ENCODE results near the gene IL27RA.
"Not testable (repeated sequence)": the region's sequence is repeated elsewhere in the genome, so short reads cannot be mapped to it uniquely, and the experiment has no call there.

Gene IL27RA

DNA sequence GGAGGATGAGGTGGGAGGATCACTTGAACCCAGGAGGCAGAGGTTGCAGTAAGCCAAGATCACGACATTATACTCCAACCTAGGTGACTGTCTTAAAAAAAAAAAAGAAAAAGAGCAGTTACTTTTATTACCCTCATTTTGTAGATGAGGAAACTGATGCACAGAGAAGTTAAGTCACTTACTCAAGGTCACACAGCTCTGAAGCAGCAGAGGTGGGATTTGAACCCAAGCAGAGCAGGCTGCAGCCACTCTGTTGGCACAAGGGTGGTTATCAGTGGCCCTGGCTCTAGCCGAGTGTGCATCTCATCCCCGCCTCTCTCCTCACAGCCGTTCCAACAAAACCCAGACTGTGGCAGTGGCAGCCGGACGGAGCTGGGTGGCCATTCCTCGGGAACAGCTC is 7.6 kb downstream of the IL27RA start:
- TF ChIP-seq, protein P1, sequence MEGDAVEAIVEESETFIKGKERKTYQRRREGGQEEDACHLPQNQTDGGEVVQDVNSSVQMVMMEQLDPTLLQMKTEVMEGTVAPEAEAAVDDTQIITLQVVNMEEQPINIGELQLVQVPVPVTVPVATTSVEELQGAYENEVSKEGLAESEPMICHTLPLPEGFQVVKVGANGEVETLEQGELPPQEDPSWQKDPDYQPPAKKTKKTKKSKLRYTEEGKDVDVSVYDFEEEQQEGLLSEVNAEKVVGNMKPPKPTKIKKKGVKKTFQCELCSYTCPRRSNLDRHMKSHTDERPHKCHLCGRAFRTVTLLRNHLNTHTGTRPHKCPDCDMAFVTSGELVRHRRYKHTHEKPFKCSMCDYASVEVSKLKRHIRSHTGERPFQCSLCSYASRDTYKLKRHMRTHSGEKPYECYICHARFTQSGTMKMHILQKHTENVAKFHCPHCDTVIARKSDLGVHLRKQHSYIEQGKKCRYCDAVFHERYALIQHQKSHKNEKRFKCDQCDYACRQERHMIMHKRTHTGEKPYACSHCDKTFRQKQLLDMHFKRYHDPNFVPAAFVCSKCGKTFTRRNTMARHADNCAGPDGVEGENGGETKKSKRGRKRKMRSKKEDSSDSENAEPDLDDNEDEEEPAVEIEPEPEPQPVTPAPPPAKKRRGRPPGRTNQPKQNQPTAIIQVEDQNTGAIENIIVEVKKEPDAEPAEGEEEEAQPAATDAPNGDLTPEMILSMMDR (IDR thresholded peaks at IDR 0.05; ENCODE audit: extremely low read depth, missing control alignments) = no peak
- no peak for DNase-seq (ENCODE audit: low spot score)

DNA sequence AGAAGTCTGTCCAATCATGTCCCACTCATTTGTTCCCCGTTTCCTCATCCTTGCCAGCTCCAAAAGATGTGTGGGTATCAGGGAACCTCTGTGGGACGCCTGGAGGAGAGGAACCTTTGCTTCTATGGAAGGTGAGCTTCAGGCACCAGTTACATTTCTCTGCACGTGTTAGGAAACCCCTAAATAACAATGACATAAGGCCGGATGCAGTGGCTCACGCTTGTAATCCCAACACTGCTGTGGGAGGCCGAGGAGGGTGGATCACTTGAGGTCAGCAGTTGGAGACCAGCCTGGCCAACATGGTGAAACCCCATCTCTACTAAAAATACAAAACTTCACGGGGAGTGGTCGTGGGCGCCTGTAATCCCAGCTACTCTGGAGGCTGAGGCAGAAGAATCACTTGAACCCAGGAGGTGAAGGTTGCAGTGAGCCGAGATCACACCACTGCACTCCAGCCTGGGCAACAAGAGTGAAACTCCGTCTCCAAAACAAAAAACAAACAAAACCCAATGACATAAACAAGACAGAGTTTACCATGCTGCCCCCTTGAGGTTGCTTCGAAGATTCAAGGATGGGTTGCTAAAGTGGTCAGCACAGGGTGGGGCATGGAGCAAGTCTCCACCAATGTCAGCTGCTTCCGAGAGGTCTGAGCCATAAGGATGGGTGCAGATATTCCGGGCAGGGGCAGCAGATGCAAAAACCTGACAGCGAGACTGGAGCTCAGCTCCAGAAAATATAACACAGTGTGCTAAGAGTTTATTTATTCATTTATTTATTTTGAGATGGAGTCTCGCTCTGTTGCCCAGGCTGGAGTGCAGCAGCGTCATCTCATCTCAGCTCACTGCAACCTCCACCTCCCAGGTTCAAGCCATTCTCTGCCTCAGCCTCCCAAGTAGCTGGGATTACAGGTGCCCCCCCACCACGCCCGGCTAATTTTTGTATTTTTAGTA is 11.4 kb downstream of the IL27RA start:
- TF ChIP-seq, protein P1 (IDR thresholded peaks at IDR 0.05; ENCODE audit: extremely low read depth, missing control alignments) = peak; percentile 36
- peak; percentile 63 for DNase-seq (ENCODE audit: low spot score)

DNA sequence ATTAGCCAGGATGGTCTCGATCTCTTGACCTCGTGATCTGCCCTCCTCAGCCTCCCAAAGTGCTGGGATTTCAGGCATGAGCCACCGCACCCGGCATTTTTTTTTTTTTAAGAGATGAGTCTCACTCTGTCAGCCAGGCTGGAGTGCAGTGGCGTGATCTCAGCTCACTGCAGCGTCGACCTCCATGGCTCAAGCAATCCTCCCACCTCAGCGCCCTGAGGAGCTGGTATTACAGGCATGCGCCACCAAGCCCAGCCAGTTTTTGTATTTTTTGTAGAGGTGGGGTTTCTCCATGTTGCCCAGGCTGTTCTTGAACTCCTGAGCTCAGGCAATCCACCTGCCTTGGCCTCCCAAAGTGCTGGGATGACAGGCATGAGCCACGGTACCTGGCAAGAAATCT is 16.3 kb downstream of the IL27RA start:
- not testable (repeated sequence) for DNase-seq (ENCODE audit: low spot score)

DNA sequence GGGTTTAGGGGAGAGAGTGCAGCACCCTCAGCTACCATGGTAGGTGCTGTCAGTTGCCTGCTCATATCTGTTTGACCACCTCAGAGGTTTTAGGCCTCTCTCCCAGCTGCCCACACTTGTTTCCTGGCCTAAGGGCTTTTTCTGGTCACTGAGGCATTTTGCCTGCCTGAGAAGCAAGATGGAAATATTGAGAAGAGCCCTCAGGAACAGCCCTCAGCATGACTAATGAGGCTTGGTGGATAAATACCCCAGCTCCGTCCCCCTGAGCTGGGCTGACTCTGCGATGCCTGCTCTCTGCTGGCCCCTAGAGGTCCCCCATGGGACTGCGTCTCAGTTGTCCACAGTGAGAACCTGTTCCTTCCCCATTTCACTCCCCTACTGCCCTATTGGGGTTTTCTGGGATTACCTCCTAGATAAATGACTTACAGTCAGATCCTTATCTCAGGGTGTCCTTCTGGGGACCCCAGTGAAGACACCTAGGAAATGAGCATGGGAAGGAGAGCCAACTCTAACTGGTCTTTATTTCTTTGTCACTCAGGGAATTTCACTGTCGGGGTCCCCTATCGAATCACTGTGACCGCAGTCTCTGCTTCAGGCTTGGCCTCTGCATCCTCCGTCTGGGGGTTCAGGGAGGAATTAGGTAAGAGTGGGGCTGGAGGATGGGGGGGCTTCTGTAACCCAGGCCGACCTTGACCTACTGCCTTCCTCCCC is 17.0 kb downstream of the IL27RA start:
- DNase-seq (ENCODE audit: low spot score) = peak; percentile 74
- TF ChIP-seq, protein P1 (IDR thresholded peaks at IDR 0.05; ENCODE audit: extremely low read depth, missing control alignments) = peak; percentile 90

DNA sequence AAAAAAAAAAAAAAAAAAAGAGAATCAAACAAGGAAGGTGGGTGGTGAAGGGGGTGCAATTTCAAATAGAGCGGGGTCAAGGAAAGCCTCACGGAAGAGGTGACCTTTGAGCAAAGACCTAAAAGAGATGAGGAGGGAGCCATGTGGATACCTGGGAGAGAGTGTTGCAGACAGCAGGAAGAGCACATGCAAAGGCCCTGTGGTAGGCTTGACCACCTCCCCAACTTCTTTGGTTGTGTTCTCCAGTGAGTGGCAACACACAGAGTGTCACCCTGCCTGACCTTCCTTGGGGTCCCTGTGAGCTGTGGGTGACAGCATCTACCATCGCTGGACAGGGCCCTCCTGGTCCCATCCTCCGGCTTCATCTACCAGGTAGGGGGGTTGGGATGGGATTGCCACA is 18.9 kb downstream of the IL27RA start:
- TF ChIP-seq, protein P1 (IDR thresholded peaks at IDR 0.05; ENCODE audit: extremely low read depth, missing control alignments) = no peak
- DNase-seq (ENCODE audit: low spot score) = no peak

DNA sequence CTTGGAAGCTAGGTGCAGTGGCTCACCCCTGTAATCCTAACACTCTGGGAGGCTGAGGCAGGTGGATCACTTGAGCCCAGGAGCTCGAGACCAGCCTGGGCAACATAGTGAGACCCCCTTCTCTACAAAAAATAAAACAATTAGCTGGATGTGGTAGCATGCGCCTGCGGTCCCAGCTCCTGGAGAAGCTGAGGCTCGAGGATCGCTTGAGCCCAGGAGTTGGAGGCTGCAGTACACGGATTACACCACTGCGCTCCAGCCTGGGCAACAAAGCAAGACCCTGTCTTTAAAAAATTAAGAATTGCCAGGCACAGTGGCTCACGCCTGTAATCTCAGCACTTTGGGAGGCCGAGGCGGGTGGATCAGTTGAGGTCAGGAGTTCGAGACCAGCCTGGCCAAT is 19.4 kb downstream of the IL27RA start:
- DNase-seq (ENCODE audit: low spot score) = not testable (repeated sequence)

DNA sequence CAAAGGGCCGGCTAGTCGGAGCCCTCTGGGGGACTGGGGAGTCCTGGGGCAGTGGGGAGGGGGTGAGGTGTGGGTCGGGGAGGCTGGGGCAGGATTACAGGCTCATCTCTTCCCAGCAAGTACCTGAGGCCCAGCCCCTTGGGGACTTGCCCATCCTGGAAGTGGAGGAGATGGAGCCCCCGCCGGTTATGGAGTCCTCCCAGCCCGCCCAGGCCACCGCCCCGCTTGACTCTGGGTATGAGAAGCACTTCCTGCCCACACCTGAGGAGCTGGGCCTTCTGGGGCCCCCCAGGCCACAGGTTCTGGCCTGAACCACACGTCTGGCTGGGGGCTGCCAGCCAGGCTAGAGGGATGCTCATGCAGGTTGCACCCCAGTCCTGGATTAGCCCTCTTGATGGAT is 20.4 kb downstream of the IL27RA start:
- TF ChIP-seq, protein P1 (IDR thresholded peaks at IDR 0.05; ENCODE audit: extremely low read depth, missing control alignments) = no peak

DNA sequence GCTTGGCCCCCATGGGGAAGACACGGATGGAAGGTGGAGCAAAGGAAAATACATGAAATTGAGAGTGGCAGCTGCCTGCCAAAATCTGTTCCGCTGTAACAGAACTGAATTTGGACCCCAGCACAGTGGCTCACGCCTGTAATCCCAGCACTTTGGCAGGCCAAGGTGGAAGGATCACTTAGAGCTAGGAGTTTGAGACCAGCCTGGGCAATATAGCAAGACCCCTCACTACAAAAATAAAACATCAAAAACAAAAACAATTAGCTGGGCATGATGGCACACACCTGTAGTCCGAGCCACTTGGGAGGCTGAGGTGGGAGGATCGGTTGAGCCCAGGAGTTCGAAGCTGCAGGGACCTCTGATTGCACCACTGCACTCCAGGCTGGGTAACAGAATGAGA is 20.9 kb downstream of the IL27RA start:
- TF ChIP-seq, protein P1 (IDR thresholded peaks at IDR 0.05; ENCODE audit: extremely low read depth, missing control alignments) = no peak

More for the DNA sequence above, 20.4 kb downstream of the IL27RA start:
- no peak for DNase-seq (ENCODE audit: low spot score)

More for the DNA sequence above, 20.9 kb downstream of the IL27RA start:
- DNase-seq (ENCODE audit: low spot score) = no peak

Data from GM20000 (cell line).